DND-41 (cell line): Measurements from ENCODE around the gene FAM163B.

Source experiments
- ATAC-seq: fragments of 200-7000 bp; cut with Tn5 transposase; 3 replicates; pipeline ENCODE4 v1.9.1; 2021; ENCODE audit warnings: low read depth; ENCODE audit not compliant: insufficient read depth
- DNase-seq: peaks from one replicate; pipeline ENCODE4 v3.0.0-alpha.2; 2020
- H2AFZ ChIP-seq: 2 replicates; pipeline ENCODE4 v1.6.0; 2012; ENCODE audit warnings: low read depth, low read length
- H3K27ac ChIP-seq: 2 replicates; pipeline ENCODE4 v1.5.1; 2012; ENCODE audit warnings: low read length, inconsistent platforms
- H3K27me3 ChIP-seq: fragments of 200-600 bp; sonication (generic); 2 replicates; pipeline ENCODE4 v1.6.0; 2012; ENCODE audit warnings: low read length, mild to moderate bottlenecking, inconsistent platforms; ENCODE audit not compliant: insufficient read depth, poor library complexity
- H3K36me3 ChIP-seq: 2 replicates; pipeline ENCODE4 v1.5.1; 2012; ENCODE audit warnings: low read length, inconsistent platforms; ENCODE audit not compliant: insufficient read depth
- H3K4me1 ChIP-seq: 2 replicates; pipeline ENCODE4 v1.5.1; 2012; ENCODE audit warnings: mild to moderate bottlenecking, low read length; ENCODE audit not compliant: insufficient read depth
- H3K4me2 ChIP-seq: 2 replicates; pipeline ENCODE4 v1.6.0; 2012; ENCODE audit warnings: mild to moderate bottlenecking, moderate library complexity, low read length, inconsistent platforms; ENCODE audit not compliant: insufficient read depth
- H3K4me3 ChIP-seq, 2 experiments: fragments of 200-600 bp in 1 of 2; shearing (Covaris generic) in 1 of 2; 2 replicates each; pipeline ENCODE4 v1.5.1; 2012 to 2016; ENCODE audit warnings: inconsistent platforms in 2 of 2, low read length in 2 of 2, mild to moderate bottlenecking in 2 of 2, low read depth in 1 of 2, moderate library complexity in 1 of 2
- H3K79me2 ChIP-seq: 2 replicates; pipeline ENCODE4 v1.6.0; 2012; ENCODE audit warnings: low read length, inconsistent platforms; ENCODE audit not compliant: insufficient read depth
- H3K9ac ChIP-seq: 2 replicates; pipeline ENCODE4 v1.6.0; 2012; ENCODE audit warnings: low read depth, mild to moderate bottlenecking, inconsistent platforms, low read length, moderate library complexity
- H3K9me3 ChIP-seq: 2 replicates; pipeline ENCODE4 v1.5.1; 2012; ENCODE audit warnings: low read length, moderate library complexity, mild to moderate bottlenecking, inconsistent platforms; ENCODE audit not compliant: insufficient read depth, severe bottlenecking
- H4K20me1 ChIP-seq: 2 replicates; pipeline ENCODE4 v1.6.0; 2012; ENCODE audit warnings: low read length; ENCODE audit not compliant: insufficient read depth
- CTCF ChIP-seq: IDR thresholded peaks from 2 replicates; pipeline ENCODE4 v1.5.1; 2012; ENCODE audit warnings: borderline replicate concordance, low read length, moderate library complexity, mild to moderate bottlenecking; ENCODE audit not compliant: poor library complexity, severe bottlenecking; ENCODE audit errors: extremely low read depth
- EZH2 ChIP-seq: IDR thresholded peaks from 3 replicates; pipeline ENCODE4 v1.6.1; 2012; ENCODE audit warnings: borderline replicate concordance, low read depth, mild to moderate bottlenecking, moderate library complexity, low read length, inconsistent platforms; ENCODE audit not compliant: severe bottlenecking

The FAM163B gene

GRCh38 chr9:133609311-133610098 is at the start of gene FAM163B:
FAM163B (minus strand) TSS chr9:133609389; CDS start chr9:133580223, 29,166 bp downstream.
- Histone ChIP-seq H3K4me1 (no peaks in the 10 kb centered on the region), H3K9me3 (no peaks in the 10 kb centered on the region), H4K20me1 (no peaks in the 10 kb centered on the region), H3K9ac (no peak within 1 kb of the TSS), H3K27ac (no peak within 1 kb of the TSS), H3K4me2 (no peak within 1 kb of the TSS), H3K27me3 (no peaks in the 10 kb centered on the region), H3K4me3 (no peak within 1 kb of the TSS), H2AFZ (no peak within 1 kb of the TSS), H3K36me3 (no peaks in the 10 kb centered on the region), H3K79me2 (no peaks in the 10 kb centered on the region)
- no peak for TF ChIP-seq EZH2
- no peak for TF ChIP-seq CTCF
- DNase-seq (no peak), ATAC-seq (no peak)

GRCh38 chr9:133657120-133657661 is 48.0 kb upstream of the FAM163B start:
- ATAC-seq (no peak), DNase-seq (no peak)
- no peak overlapping the region for H3K4me2 ChIP-seq
- H3K4me3 ChIP-seq = no peak overlapping the region
- TF ChIP-seq CTCF = no peak
- TF ChIP-seq EZH2 = no peak
- no peaks in the 10 kb centered on the region for H3K36me3 ChIP-seq
- no peaks in the 10 kb centered on the region for H4K20me1 ChIP-seq
- H3K79me2 ChIP-seq = no peaks in the 10 kb centered on the region
- H3K9ac ChIP-seq = no peak overlapping the region
- H3K27ac ChIP-seq = no peak overlapping the region
- no peak overlapping the region for H2AFZ ChIP-seq
- no peaks in the 10 kb centered on the region for H3K9me3 ChIP-seq
- no peaks in the 10 kb centered on the region for H3K4me1 ChIP-seq
- no peaks in the 10 kb centered on the region for H3K27me3 ChIP-seq

- Histone ChIP-seq H3K9me3 (no peaks in the 10 kb centered on the region), H4K20me1 (no peaks in the 10 kb centered on the region), H3K36me3 (no peaks in the 10 kb centered on the region), H3K4me1 (no peaks in the 10 kb centered on the region), H3K9ac (no peak overlapping the region), H2AFZ (no peak overlapping the region), H3K27ac (no peak overlapping the region), H3K4me3 (no peak overlapping the region), H3K4me2 (no peak overlapping the region), H3K27me3 (no peaks in the 10 kb centered on the region), H3K79me2 (no peaks in the 10 kb centered on the region)
- no peak for TF ChIP-seq EZH2
- no peak for TF ChIP-seq CTCF
- ATAC-seq (no peak), DNase-seq (no peak)
These were observed 47.3 kb upstream of the FAM163B start for GRCh38 chr9:133656211-133657119.
